ENCODE measurements around the gene SLC24A3. TPM values are rescaled to one million over a fixed set of nuclear protein-coding genes. Genes with fewer than 3 reads are reported as not detected.

Gene SLC24A3
- total RNA-seq, 2 donors from 2014 or later = 1.4 to 3.7 TPM

GRCh38 chr20:19668418-19668817 lies 456.0 kb downstream of the SLC24A3 start:
- no peaks in the 10 kb centered on the region for H3K27me3 ChIP-seq
- H3K4me1 ChIP-seq = no peaks in the 10 kb centered on the region

GRCh38 chr20:19670829-19671228 lies 458.4 kb downstream of the SLC24A3 start:
- no peak for TF ChIP-seq CTCF (IDR thresholded peaks at IDR 0.05)
- H3K4me1 ChIP-seq = no peaks in the 10 kb centered on the region
- DNase-seq (ENCODE audit: low spot score) = no peak
- no peaks in the 10 kb centered on the region for H3K9me3 ChIP-seq
- H3K27ac ChIP-seq = no peak overlapping the region
- no peak overlapping the region for H3K4me3 ChIP-seq
- H3K36me3 ChIP-seq = no peaks in the 10 kb centered on the region
- H3K27me3 ChIP-seq = no peaks in the 10 kb centered on the region

More at GRCh38 chr20:19668418-19668817, 456.0 kb downstream of the SLC24A3 start:
- Histone ChIP-seq H3K9me3 (no peaks in the 10 kb centered on the region), H3K4me3 (no peak overlapping the region), H3K36me3 (no peaks in the 10 kb centered on the region), H3K27ac (no peak overlapping the region)
- no peak for TF ChIP-seq CTCF (IDR thresholded peaks at IDR 0.05)
- DNase-seq (ENCODE audit: low spot score) = no peak

GRCh38 chr20:19671374-19671773 lies 458.9 kb downstream of the SLC24A3 start:
- no peak overlapping the region for H3K27ac ChIP-seq
- H3K9me3 ChIP-seq = no peaks in the 10 kb centered on the region
- no peak for TF ChIP-seq CTCF (IDR thresholded peaks at IDR 0.05)
- no peak overlapping the region for H3K4me3 ChIP-seq
- H3K27me3 ChIP-seq = no peaks in the 10 kb centered on the region
- DNase-seq (ENCODE audit: low spot score) = no peak
- no peaks in the 10 kb centered on the region for H3K4me1 ChIP-seq
- H3K36me3 ChIP-seq = no peaks in the 10 kb centered on the region

- Histone ChIP-seq H3K9me3 (no peaks in the 10 kb centered on the region), H3K4me1 (no peaks in the 10 kb centered on the region), H3K4me3 (no peak overlapping the region), H3K27me3 (no peaks in the 10 kb centered on the region), H3K36me3 (no peaks in the 10 kb centered on the region), H3K27ac (no peak overlapping the region)
- TF ChIP-seq CTCF (IDR thresholded peaks at IDR 0.05) = no peak
- DNase-seq (ENCODE audit: low spot score) = no peak
Measured at GRCh38 chr20:19672498-19672897, 460.1 kb downstream of the SLC24A3 start.

GRCh38 chr20:19673575-19673974 lies 461.1 kb downstream of the SLC24A3 start:
- Histone ChIP-seq H3K27ac (no peak overlapping the region), H3K4me1 (no peaks in the 10 kb centered on the region), H3K9me3 (no peaks in the 10 kb centered on the region), H3K27me3 (no peaks in the 10 kb centered on the region), H3K36me3 (no peaks in the 10 kb centered on the region), H3K4me3 (no peak overlapping the region)
- DNase-seq (ENCODE audit: low spot score) = no peak
- TF ChIP-seq CTCF (IDR thresholded peaks at IDR 0.05) = no peak

GRCh38 chr20:19676202-19676601 lies 463.8 kb downstream of the SLC24A3 start:
- H3K36me3 ChIP-seq = no peaks in the 10 kb centered on the region
- H3K27ac ChIP-seq = no peak overlapping the region
- H3K4me1 ChIP-seq = no peaks in the 10 kb centered on the region
- H3K27me3 ChIP-seq = no peaks in the 10 kb centered on the region
- no peak overlapping the region for H3K4me3 ChIP-seq
- H3K9me3 ChIP-seq = no peaks in the 10 kb centered on the region
- TF ChIP-seq CTCF (IDR thresholded peaks at IDR 0.05) = no peak
- no peak for DNase-seq (ENCODE audit: low spot score)
